Skeletal muscle satellite cell (primary cell): ENCODE results near the gene PTPRT.

Experiments used
- H3K27me3 ChIP-seq: 2 replicates; pipeline ENCODE4 v1.7.0; 2013; ENCODE audit warnings: low read length; ENCODE audit not compliant: control insufficient read depth, insufficient read depth
- H3K36me3 ChIP-seq: 2 replicates; pipeline ENCODE4 v1.7.0; 2013; ENCODE audit warnings: mild to moderate bottlenecking, control low read depth, low read length; ENCODE audit not compliant: insufficient read depth
- H3K4me1 ChIP-seq: 2 replicates; pipeline ENCODE4 v1.7.0; 2013; ENCODE audit warnings: low read length; ENCODE audit not compliant: control insufficient read depth, insufficient read depth
- H3K4me2 ChIP-seq: 2 replicates; pipeline ENCODE4 v1.7.0; 2013; ENCODE audit warnings: mild to moderate bottlenecking, low read length
- H3K4me3 ChIP-seq: 2 replicates; pipeline ENCODE4 v1.7.0; 2013; ENCODE audit warnings: low read length
- H3K9ac ChIP-seq: 2 replicates; pipeline ENCODE4 v1.7.0; 2013; ENCODE audit warnings: mild to moderate bottlenecking, low read depth, low read length, moderate library complexity
- H3K9me3 ChIP-seq: replicated peaks from 2 replicates; pipeline ENCODE4 v1.7.0; 2013; ENCODE audit warnings: mild to moderate bottlenecking, control low read depth, low read length

PTPRT gene

GRCh38 chr20:42350521-42350920 is 839.2 kb downstream of the PTPRT start:
- H3K36me3 ChIP-seq, result no peaks in the 10 kb centered on the region
- peaks cover 6% of the 10 kb centered on the region for H3K9me3 ChIP-seq
- no peaks in the 10 kb centered on the region for H3K4me1 ChIP-seq
- H3K9ac ChIP-seq, result no peak overlapping the region
- H3K4me2 ChIP-seq, result no peak overlapping the region
- no peaks in the 10 kb centered on the region for H3K27me3 ChIP-seq
- H3K4me3 ChIP-seq, result no peak overlapping the region

- Histone ChIP-seq H3K4me1 (no peaks in the 10 kb centered on the region), H3K36me3 (no peaks in the 10 kb centered on the region), H3K4me2 (no peak overlapping the region), H3K9ac (no peak overlapping the region), H3K27me3 (no peaks in the 10 kb centered on the region), H3K9me3 (peaks cover 19% of the 10 kb centered on the region), H3K4me3 (no peak overlapping the region)
These were observed 843.2 kb downstream of the PTPRT start for GRCh38 chr20:42346189-42347170.

GRCh38 chr20:42341654-42342053 is 848.1 kb downstream of the PTPRT start:
- no peak overlapping the region for H3K4me2 ChIP-seq
- no peak overlapping the region for H3K4me3 ChIP-seq
- H3K36me3 ChIP-seq, result no peaks in the 10 kb centered on the region
- no peaks in the 10 kb centered on the region for H3K27me3 ChIP-seq
- H3K9ac ChIP-seq, result no peak overlapping the region
- H3K9me3 ChIP-seq, result peaks cover 19% of the 10 kb centered on the region
- H3K4me1 ChIP-seq, result no peaks in the 10 kb centered on the region

- no peak overlapping the region for H3K4me3 ChIP-seq
- no peaks in the 10 kb centered on the region for H3K27me3 ChIP-seq
- H3K36me3 ChIP-seq, result no peaks in the 10 kb centered on the region
These were observed 849.3 kb downstream of the PTPRT start for GRCh38 chr20:42340368-42340767.

GRCh38 chr20:42338294-42339201 is 851.2 kb downstream of the PTPRT start:
- Histone ChIP-seq H3K4me3 (no peak overlapping the region), H3K4me1 (no peaks in the 10 kb centered on the region), H3K27me3 (no peaks in the 10 kb centered on the region), H3K4me2 (no peak overlapping the region), H3K9ac (no peak overlapping the region), H3K9me3 (peaks cover 12% of the 10 kb centered on the region), H3K36me3 (no peaks in the 10 kb centered on the region)

More at GRCh38 chr20:42340368-42340767, 849.3 kb downstream of the PTPRT start:
- peaks cover 19% of the 10 kb centered on the region for H3K9me3 ChIP-seq
- H3K9ac ChIP-seq, result no peak overlapping the region
- no peaks in the 10 kb centered on the region for H3K4me1 ChIP-seq
- no peak overlapping the region for H3K4me2 ChIP-seq

- H3K27me3 ChIP-seq, result no peaks in the 10 kb centered on the region
These were observed 853.1 kb downstream of the PTPRT start for GRCh38 chr20:42336576-42336975.

GRCh38 chr20:42319252-42320013 is 870.3 kb downstream of the PTPRT start:
- Histone ChIP-seq H3K27me3 (no peaks in the 10 kb centered on the region), H3K4me2 (no peak overlapping the region), H3K4me1 (no peaks in the 10 kb centered on the region), H3K4me3 (no peak overlapping the region), H3K9me3 (peaks cover 6% of the 10 kb centered on the region), H3K9ac (no peak overlapping the region), H3K36me3 (no peaks in the 10 kb centered on the region)

More at GRCh38 chr20:42336576-42336975, 853.1 kb downstream of the PTPRT start:
- H3K4me2 ChIP-seq, result no peak overlapping the region
- H3K4me1 ChIP-seq, result no peaks in the 10 kb centered on the region
- H3K9ac ChIP-seq, result no peak overlapping the region
- no peaks in the 10 kb centered on the region for H3K36me3 ChIP-seq
- no peak overlapping the region for H3K4me3 ChIP-seq
- peaks cover 8% of the 10 kb centered on the region for H3K9me3 ChIP-seq

- peaks cover 9% of the 10 kb centered on the region for H3K9me3 ChIP-seq
- H3K4me2 ChIP-seq, result no peak overlapping the region
- H3K9ac ChIP-seq, result no peak overlapping the region
- no peaks in the 10 kb centered on the region for H3K4me1 ChIP-seq
- H3K36me3 ChIP-seq, result no peaks in the 10 kb centered on the region
- H3K27me3 ChIP-seq, result no peaks in the 10 kb centered on the region
- no peak overlapping the region for H3K4me3 ChIP-seq
These were observed 876.0 kb downstream of the PTPRT start for GRCh38 chr20:42313704-42314103.

- Histone ChIP-seq H3K9me3 (peaks cover 6% of the 10 kb centered on the region), H3K36me3 (no peaks in the 10 kb centered on the region), H3K9ac (no peak overlapping the region)
These were observed 880.7 kb downstream of the PTPRT start for GRCh38 chr20:42309050-42309449.

GRCh38 chr20:42308171-42308570 is 881.5 kb downstream of the PTPRT start:
- no peak overlapping the region for H3K4me2 ChIP-seq
- no peaks in the 10 kb centered on the region for H3K9me3 ChIP-seq
- no peaks in the 10 kb centered on the region for H3K4me1 ChIP-seq
- H3K4me3 ChIP-seq, result no peak overlapping the region
- H3K27me3 ChIP-seq, result no peaks in the 10 kb centered on the region
- no peak overlapping the region for H3K9ac ChIP-seq
- H3K36me3 ChIP-seq, result no peaks in the 10 kb centered on the region

More at GRCh38 chr20:42309050-42309449, 880.7 kb downstream of the PTPRT start:
- Histone ChIP-seq H3K4me3 (no peak overlapping the region), H3K27me3 (no peaks in the 10 kb centered on the region), H3K4me1 (no peaks in the 10 kb centered on the region), H3K4me2 (no peak overlapping the region)

GRCh38 chr20:42295592-42295991 is 894.1 kb downstream of the PTPRT start:
- Histone ChIP-seq H3K9me3 (peaks cover 9% of the 10 kb centered on the region), H3K9ac (no peak overlapping the region), H3K4me3 (no peak overlapping the region), H3K36me3 (no peaks in the 10 kb centered on the region), H3K4me1 (no peaks in the 10 kb centered on the region), H3K4me2 (no peak overlapping the region), H3K27me3 (no peaks in the 10 kb centered on the region)
